B cell (primary cell): ENCODE data around the gene AHCY. TPM values are rescaled to one million over a fixed set of nuclear protein-coding genes. Genes with fewer than 3 reads are reported as not detected.
"Not testable (repeated sequence)": the region's sequence is repeated elsewhere in the genome, so short reads cannot be mapped to it uniquely, and the experiment has no call there.

ENCODE experiments used
- ATAC-seq: fragments of 200-7000 bp; cut with Tn5 transposase; one replicate; pipeline ENCODE4 v1.10.0; 2021; ENCODE audit warnings: low read depth, mild to moderate bottlenecking, moderate number of reproducible peaks, moderate library complexity
- CTCF ChIA-PET: fragments of 350-600 bp; sonication (Branson Sonifier 250); formaldehyde crosslinking; loops from one replicate; lab custom pipeline; 2021; ENCODE audit warnings: antibody characterized with exemption, inconsistent platforms; lab: Charles Lee
- POLR2A ChIA-PET: fragments of 350-600 bp; sonication (Branson Sonifier 250); formaldehyde crosslinking; loops from one replicate; lab custom pipeline; 2021; ENCODE audit warnings: antibody characterized with exemption; lab: Charles Lee
- DNase-seq: peaks from one replicate; pipeline ENCODE4 v3.0.0; 2013
- H2AFZ ChIP-seq: 2 replicates; pipeline ENCODE4 v1.6.1; 2012; ENCODE audit warnings: mild to moderate bottlenecking, low read depth, low read length; ENCODE audit not compliant: insufficient read depth, poor library complexity, severe bottlenecking
- H3K27ac ChIP-seq, 2 donors: 1 replicate in 1 of 2; 2 replicates in 1 of 2; pipeline ENCODE4 v1.5.1; 2012 to 2013; ENCODE audit warnings: low read length in 2 of 2, mild to moderate bottlenecking in 2 of 2, moderate library complexity in 1 of 2
- H3K27me3 ChIP-seq, 4 experiments: fragments of 200-600 bp in 1 of 4; sonication (generic) in 1 of 4; replicated peaks in 1 of 4; 1 replicate in 2 of 4; 2 replicates in 2 of 4; pipeline versions ENCODE4 v1.6.1 to v1.7.0; 2013 to 2016; ENCODE audit warnings: low read length in 3 of 4, mild to moderate bottlenecking in 2 of 4, mixed read lengths in 1 of 4, moderate library complexity in 1 of 4; ENCODE audit not compliant: insufficient read depth in 4 of 4, control insufficient read depth in 3 of 4; ENCODE audit errors: control extremely low read depth in 1 of 4
- H3K36me3 ChIP-seq, 2 experiments: replicated peaks in 1 of 2; 1 replicate in 1 of 2; 2 replicates in 1 of 2; pipeline versions ENCODE4 v1.6.1 to v1.7.1; 2013; ENCODE audit warnings: low read length in 1 of 2; ENCODE audit not compliant: insufficient read depth in 2 of 2, control insufficient read depth in 1 of 2; ENCODE audit errors: control extremely low read depth in 1 of 2, extremely low read depth in 1 of 2
- H3K4me1 ChIP-seq, 2 donors: fragments of 200-600 bp in 1 of 2; sonication (generic) in 1 of 2; 1 replicate in 1 of 2; 2 replicates in 1 of 2; pipeline versions ENCODE4 v1.5.1 to v1.6.1; 2013 to 2017; ENCODE audit warnings: low read length in 2 of 2; ENCODE audit not compliant: control insufficient read depth in 2 of 2, insufficient read depth in 2 of 2
- H3K4me2 ChIP-seq: replicated peaks from 2 replicates; pipeline ENCODE3; 2012; ENCODE audit warnings: mild to moderate bottlenecking, low read depth, low read length; ENCODE audit not compliant: poor library complexity, severe bottlenecking
- H3K4me3 ChIP-seq, 5 experiments: fragments of 200-600 bp in 1 of 5; sonication (generic) in 1 of 5; 1 replicate in 3 of 5; 2 replicates in 2 of 5; pipeline versions ENCODE4 v1.5.1 to v1.7.0; 2011 to 2016; ENCODE audit warnings: low read length in 4 of 5, mild to moderate bottlenecking in 4 of 5, low read depth in 2 of 5, control low read depth in 1 of 5, moderate library complexity in 1 of 5; ENCODE audit not compliant: insufficient read depth in 1 of 5; ENCODE audit errors: control extremely low read depth in 1 of 5, extremely low read depth in 1 of 5
- H3K79me2 ChIP-seq: fragments of 200-600 bp; sonication (generic); one replicate; pipeline ENCODE4 v1.6.0; 2016; ENCODE audit warnings: low read length; ENCODE audit not compliant: control insufficient read depth, insufficient read depth
- H3K9ac ChIP-seq: fragments of 200-600 bp; sonication (generic); 2 replicates; pipeline ENCODE4 v1.6.1; 2017; ENCODE audit warnings: mild to moderate bottlenecking, low read length, moderate library complexity
- H3K9me3 ChIP-seq, 3 donors: one replicate each; pipeline versions ENCODE4 v1.6.1 to v1.7.1; 2013; ENCODE audit warnings: low read length in 2 of 3; ENCODE audit not compliant: control insufficient read depth in 2 of 3, insufficient read depth in 1 of 3; ENCODE audit errors: control extremely low read depth in 1 of 3
- H4K20me1 ChIP-seq: 2 replicates; pipeline ENCODE4 v1.6.0; 2012; ENCODE audit warnings: mild to moderate bottlenecking, low read length; ENCODE audit not compliant: insufficient read depth, control insufficient read depth, poor library complexity, severe bottlenecking
- H3K27ac Mint-ChIP-seq: one replicate; pipeline ENCODE4 v1.8.0; 2021; ENCODE audit warnings: mixed read lengths
- H3K27me3 Mint-ChIP-seq: one replicate; pipeline ENCODE4 v1.8.0; 2021; ENCODE audit warnings: mixed read lengths
- H3K4me1 Mint-ChIP-seq: one replicate; pipeline ENCODE4 v1.8.0; 2021; ENCODE audit warnings: mixed read lengths
- H3K4me3 Mint-ChIP-seq: one replicate; pipeline ENCODE4 v1.8.0; 2021; ENCODE audit warnings: mixed read lengths
- H3K9me3 Mint-ChIP-seq: one replicate; pipeline ENCODE4 v1.8.0; 2022; ENCODE audit warnings: mixed read lengths; ENCODE audit not compliant: insufficient read depth
- EZH2 ChIP-seq: IDR thresholded peaks from 2 replicates; pipeline ENCODE4 v1.6.1; 2012; ENCODE audit warnings: borderline replicate concordance, low read depth, mild to moderate bottlenecking, moderate library complexity, low read length; ENCODE audit not compliant: insufficient read depth, poor library complexity, severe bottlenecking
- WGBS: methylation state at CpG from one replicate; pipeline ENCODE4 v1.1.5; 2013; ENCODE audit warnings: missing lambda C conversion rate; ENCODE audit not compliant: insufficient coverage; 5-methylcytosine and 5-hydroxymethylcytosine counted together
- intact Hi-C: fragments of 100-400 bp; cut with micrococcal nuclease; formaldehyde crosslinking; loops from one replicate; pipeline ENCODE4 v1.10.0; 2022
- polyA plus RNA-seq: library from polyadenylated mRNA; depleted of rRNA; stranded (reverse); fragments of >200 nt; gene quantifications from 2 replicates; pipeline ENCODE4 v1.2.3, GENCODE V29; 2012
- total RNA-seq, 2 donors: library from RNA; stranded (reverse); fragments of 120-200 nt in 1 of 2; gene quantifications; 1 replicate in 1 of 2; 2 replicates in 1 of 2; pipeline versions ENCODE4 v1.2.3 to v1.2.4, GENCODE V29; 2013 to 2022
- TF ChIP-seq, protein P1 (sequence below): fragments of 200-600 bp; IDR thresholded peaks from one replicate; pipeline ENCODE4 v1.8.0; 2022; ENCODE audit warnings: antibody characterized with exemption, mild to moderate bottlenecking

The AHCY gene
- total and polyA plus RNA-seq, 2 donors (not counting 1 experiment from before 2014, with no cell fraction given) = 43.6 to 44.0 TPM

GRCh38 chr20:34299556-34300255 lies 3.4 kb downstream of the AHCY start:
- Histone ChIP-seq H3K4me3 (no peak overlapping the region), H3K27ac (no peak overlapping the region), H3K27me3 (no peaks in the 10 kb centered on the region), H3K4me2 (no peak overlapping the region), H3K9me3 (no peaks in the 10 kb centered on the region), H3K9ac (no peak overlapping the region), H3K79me2 (peaks cover 34% of the 10 kb centered on the region), H2AFZ (no peak overlapping the region), H3K4me1 (peaks cover 4 to 18% of the 10 kb centered on the region in 2 donors), H3K36me3 (peaks cover 0 to 1% of the 10 kb centered on the region in 2 experiments), H4K20me1 (no peaks in the 10 kb centered on the region)
- ATAC-seq = no peak
- Mint-ChIP-seq H3K4me1 (peaks cover 19% of the 10 kb centered on the region), H3K27ac (no peak overlapping the region), H3K9me3 (no peaks in the 10 kb centered on the region), H3K27me3 (no peaks in the 10 kb centered on the region), H3K4me3 (no peak overlapping the region)
- POLR2A ChIA-PET = no interaction called here
- DNase-seq = no peak
- intact Hi-C loops = loop anchor here (5.0 kb wide), 2 partner anchors 812 to 1243 kb away; partner anchors contain the start of gene ERGIC3
- 58% methylated on average over 5 of the region's 11 CpGs for WGBS
- no peak for TF ChIP-seq EZH2
- TF ChIP-seq, protein P1, sequence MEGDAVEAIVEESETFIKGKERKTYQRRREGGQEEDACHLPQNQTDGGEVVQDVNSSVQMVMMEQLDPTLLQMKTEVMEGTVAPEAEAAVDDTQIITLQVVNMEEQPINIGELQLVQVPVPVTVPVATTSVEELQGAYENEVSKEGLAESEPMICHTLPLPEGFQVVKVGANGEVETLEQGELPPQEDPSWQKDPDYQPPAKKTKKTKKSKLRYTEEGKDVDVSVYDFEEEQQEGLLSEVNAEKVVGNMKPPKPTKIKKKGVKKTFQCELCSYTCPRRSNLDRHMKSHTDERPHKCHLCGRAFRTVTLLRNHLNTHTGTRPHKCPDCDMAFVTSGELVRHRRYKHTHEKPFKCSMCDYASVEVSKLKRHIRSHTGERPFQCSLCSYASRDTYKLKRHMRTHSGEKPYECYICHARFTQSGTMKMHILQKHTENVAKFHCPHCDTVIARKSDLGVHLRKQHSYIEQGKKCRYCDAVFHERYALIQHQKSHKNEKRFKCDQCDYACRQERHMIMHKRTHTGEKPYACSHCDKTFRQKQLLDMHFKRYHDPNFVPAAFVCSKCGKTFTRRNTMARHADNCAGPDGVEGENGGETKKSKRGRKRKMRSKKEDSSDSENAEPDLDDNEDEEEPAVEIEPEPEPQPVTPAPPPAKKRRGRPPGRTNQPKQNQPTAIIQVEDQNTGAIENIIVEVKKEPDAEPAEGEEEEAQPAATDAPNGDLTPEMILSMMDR = no peak
- CTCF ChIA-PET = interaction anchor here (0.5 to 1.3 kb wide), 2 partner anchors 109 to 470 kb away, joined by 3 to 7 read pairs; no protein-coding TSS in a partner anchor

DNA sequence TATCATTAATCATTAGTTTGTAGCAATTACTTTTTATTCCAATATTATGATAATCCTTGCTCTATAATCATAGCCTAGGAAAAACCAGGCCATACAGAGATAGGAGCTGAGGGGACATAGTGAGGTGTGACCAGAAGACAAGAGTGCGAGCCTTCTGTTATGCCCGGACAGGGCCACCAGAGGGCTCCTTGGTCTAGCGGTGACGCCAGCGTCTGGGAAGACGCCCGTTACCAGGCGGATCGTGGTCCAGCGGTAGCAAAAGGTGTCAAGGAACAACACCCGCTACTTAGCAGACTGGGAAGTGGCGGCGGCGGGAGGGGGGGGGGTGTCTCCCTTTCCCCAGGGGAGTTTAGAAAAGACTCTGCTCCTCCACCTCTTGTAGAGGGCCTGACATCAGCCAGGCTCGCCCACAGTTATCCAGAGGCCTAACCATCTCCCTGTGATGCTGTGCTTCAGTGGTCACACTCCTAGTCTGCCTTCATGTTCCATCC lies 4.8 kb downstream of the AHCY start:
- Histone ChIP-seq H3K4me1 (peaks cover 4 to 13% of the 10 kb centered on the region in 2 donors), H3K79me2 (peaks cover 34% of the 10 kb centered on the region), H3K36me3 (peaks cover 0 to 12% of the 10 kb centered on the region in 2 experiments)
- CTCF ChIA-PET = interaction anchor here (1.2 kb wide), 1 partner anchor 406 kb away, joined by 3 read pairs; the partner anchor contains the start of gene TP53INP2
- POLR2A ChIA-PET, H3K27ac ChIP-seq, H3K9me3 ChIP-seq, H3K4me3 Mint-ChIP-seq, H3K27ac Mint-ChIP-seq, ATAC-seq, DNase-seq, H3K4me2 ChIP-seq, H3K4me3 ChIP-seq, intact Hi-C loops, H3K9ac ChIP-seq, H3K9me3 Mint-ChIP-seq, H3K27me3 ChIP-seq, H4K20me1 ChIP-seq, H3K27me3 Mint-ChIP-seq, H2AFZ ChIP-seq: not testable (repeated sequence)
- no CpG with 5 or more reads among the region's 15 CpGs for WGBS
- H3K4me1 Mint-ChIP-seq = peaks cover 15% of the 10 kb centered on the region
